NOMO-1 (cell line): Measurements from ENCODE around the gene BRSK2.
"Not testable (repeated sequence)": the region's sequence is repeated elsewhere in the genome, so short reads cannot be mapped to it uniquely, and the experiment has no call there.

Source experiments
- DNase-seq, 2 experiments: peaks; one replicate each; lab custom pipeline; 2025; ENCODE audit not compliant: unreplicated experiment in 2 of 2; lab: John Stamatoyannopoulos, UW

Gene BRSK2

DNA sequence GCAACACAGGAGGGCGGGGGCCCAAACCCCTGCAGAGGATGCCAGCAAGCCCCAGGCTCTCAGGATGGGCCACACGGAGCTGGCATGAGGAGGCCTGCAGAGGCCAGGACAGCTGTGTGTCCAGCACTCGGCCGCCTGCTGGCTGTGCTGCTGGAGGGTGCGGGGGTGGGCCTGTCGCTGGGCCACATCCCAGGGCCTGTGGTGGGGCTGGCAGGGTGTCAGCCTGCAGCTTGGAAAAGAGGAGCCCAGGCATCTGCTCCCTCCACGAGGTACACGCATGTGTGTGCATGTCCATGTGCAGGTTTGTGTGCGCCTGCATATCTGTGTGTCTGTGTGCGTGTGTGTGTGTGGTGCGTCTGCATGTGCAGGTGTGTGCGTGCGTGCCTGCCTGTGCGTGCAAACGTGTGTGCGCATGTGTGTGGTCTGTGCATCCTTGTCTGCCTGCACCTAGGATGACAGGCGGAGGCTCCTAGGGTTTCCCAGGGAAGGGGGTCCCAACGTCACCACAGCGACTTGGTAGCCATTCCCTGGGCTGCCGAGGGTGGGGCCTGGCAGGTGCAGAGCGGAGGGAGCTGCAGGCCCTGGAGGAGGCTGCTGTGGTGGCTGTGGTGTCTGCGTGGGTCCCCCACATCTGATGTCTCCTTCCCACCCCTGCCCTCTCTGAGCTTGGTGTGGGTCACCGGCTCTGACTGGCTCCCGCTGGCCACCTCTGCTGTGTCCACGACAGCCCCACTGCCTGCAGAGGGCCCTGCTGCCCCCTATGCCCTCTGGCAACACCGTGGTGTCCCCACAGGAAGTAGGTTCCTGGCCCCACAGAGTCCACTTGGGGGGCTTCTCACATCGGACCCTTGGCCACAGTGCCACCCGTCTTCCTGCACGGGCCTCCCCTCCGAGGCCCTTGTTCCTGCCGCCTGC, 17.1 kb downstream of the BRSK2 start:
- DNase-seq, result no peak

- no peak for DNase-seq
Measured at GRCh38 chr11:1407668-1408067, 17.9 kb downstream of the BRSK2 start.

- DNase-seq, result no peak
Measured at GRCh38 chr11:1408346-1408745, 18.6 kb downstream of the BRSK2 start.

- no peak for DNase-seq
Measured at GRCh38 chr11:1409108-1409851, 19.5 kb downstream of the BRSK2 start.

DNA sequence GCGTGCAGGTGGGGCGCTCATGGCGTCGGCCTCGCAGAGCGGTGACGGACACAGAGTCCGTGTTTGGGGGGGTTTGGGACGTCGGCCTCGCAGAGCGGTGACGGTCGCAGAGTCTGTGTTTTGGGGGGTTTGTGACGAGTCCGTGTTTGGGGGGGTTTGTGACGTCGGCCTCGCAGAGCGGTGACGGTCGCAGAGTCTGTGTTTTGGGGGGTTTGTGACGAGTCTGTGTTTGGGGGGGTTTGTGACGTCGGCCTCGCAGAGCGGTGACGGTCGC, 20.1 kb downstream of the BRSK2 start:
- not testable (repeated sequence) for DNase-seq

DNA sequence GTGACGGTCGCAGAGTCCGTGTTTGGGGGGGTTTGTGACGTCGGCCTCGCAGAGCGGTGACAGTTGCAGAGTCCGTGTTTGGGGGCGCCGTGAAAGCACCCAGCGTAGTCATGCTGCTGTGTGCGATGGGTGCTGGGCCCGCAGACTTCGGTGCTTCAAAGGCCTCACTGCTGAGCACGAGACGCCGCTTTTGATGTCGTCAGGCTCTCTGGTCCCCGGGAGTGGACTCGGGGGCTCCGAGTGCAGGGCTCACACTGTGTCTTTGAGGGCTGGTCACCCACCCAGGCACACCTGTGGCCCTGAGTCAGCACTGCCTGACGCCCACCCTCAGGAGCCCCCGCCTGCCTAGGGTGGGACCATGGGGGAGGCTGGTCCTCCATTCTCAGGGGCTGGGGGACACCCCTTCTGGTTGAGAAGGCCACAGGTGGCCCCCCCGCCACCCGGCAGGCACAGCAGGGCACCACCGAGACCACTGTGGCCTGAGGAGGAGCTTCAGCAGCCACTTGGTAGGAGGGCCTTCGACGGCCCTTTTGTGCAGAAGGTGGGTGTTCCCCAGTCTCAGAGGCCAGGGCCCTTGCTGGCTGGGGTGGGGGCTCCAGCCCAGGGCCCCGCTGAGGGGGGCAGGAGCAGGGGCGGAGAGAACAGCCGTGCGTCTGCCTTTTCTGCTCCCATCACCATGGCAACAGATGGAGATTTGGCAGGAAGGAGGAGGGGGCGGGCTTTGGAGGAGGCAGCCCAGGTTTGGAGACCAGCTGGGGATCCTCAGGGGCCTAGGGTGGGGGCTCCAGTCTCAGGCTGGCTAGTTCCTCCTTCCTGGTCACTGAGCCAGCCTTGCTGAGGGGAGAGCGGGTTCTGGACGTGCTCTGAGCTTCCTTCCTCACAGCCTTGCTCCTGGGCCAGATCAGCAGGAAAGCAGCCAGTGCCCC, 20.9 kb downstream of the BRSK2 start:
- no peak for DNase-seq

DNA sequence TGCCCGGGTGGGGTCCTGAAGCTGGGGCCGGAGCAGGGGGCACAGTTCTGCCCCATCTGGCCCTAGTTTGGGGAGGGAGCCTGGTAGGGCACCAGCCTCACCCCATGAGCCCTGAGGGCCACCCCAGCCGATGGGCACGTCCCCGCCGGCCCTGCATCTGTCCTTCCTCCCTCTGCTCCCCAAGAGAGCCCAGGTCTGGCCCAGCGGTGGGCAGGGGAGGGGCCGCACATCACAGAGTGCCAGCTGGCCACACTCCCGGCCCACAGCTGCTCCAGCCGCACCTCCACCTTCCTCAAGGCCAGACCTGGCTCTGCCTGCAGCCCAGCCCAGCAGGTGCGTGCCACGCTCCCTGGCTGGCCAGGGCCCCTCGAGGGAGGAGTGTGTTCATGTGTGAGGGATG, 21.6 kb downstream of the BRSK2 start:
- DNase-seq, result no peak

GRCh38 chr11:1411739-1412138, 22.0 kb downstream of the BRSK2 start:
- DNase-seq, result not testable (repeated sequence)

- no peak for DNase-seq
Measured at GRCh38 chr11:1412377-1413095, 22.8 kb downstream of the BRSK2 start.

GRCh38 chr11:1414650-1415049, 24.9 kb downstream of the BRSK2 start:
- DNase-seq, result no peak

DNA sequence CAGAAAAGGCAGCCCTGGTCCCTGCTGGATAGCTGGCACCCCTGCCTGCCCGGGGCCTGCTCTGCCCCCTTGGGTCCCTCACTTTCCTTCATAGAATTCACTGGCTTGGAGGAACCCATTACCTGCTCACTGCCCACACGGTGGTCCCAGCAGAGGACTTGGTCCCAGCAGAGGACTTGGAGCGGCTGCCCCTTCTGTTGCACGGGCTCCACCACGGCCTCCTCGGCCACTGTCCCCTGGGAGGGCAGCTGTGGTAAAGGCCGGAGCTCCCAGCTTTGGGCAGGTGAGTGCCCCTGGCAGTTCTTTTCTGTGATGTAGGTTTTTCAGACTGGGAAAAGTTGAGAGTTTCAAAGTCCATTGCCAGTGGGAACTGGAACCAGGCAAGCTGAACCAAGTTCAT, 25.9 kb downstream of the BRSK2 start:
- DNase-seq, result no peak

DNA sequence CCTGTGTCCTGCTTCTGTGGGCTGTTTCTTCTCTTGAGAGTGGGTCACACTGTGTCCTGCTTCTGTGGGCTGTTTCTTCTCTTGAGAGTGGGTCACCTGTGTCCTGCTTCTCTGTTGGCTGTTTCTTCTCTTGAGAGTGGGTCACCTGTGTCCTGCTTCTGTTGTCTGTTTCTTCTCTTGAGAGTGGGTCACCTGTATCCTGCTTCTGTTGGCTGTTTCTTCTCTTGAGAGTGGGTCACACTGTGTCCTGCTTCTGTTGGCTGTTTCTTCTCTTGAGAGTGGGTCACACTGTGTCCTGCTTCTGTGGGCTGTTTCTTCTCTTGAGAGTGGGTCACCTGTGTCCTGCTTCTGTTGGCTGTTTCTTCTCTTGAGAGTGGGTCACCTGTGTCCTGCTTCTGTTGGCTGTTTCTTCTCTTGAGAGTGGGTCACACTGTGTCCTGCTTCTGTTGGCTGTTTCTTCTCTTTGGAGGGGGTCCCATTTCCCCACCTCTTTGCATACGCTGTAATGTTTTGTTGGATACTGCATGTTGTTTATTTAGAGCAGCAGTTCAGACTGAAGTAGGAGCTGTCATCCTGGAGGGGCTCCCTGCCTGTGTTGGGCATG, 28.6 kb downstream of the BRSK2 start:
- not testable (repeated sequence) for DNase-seq

- no peak for DNase-seq
Measured at GRCh38 chr11:1419811-1420210, 30.1 kb downstream of the BRSK2 start.

- DNase-seq, result no peak
Measured at GRCh38 chr11:1421291-1421690, 31.6 kb downstream of the BRSK2 start.

DNA sequence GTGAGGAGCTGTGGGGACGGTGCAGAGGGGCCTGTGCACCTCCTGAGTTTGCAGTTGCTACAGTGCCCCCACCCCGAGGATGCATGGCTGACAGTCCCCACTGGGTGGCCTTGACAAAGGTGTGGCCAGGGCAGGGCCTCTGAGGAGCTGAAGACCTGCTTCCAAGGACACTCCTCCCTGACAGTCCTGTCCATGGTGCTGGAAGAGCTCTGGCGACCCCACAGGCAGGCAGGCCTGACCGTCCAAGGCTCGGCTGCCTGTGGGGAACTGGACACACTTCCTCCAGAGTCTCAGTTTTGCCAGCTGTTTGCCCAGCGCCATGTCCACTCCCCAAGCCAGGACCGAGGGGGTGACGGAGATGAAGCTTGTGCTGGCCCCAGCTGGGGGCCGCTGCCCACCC, 32.7 kb downstream of the BRSK2 start:
- no peak for DNase-seq

DNA sequence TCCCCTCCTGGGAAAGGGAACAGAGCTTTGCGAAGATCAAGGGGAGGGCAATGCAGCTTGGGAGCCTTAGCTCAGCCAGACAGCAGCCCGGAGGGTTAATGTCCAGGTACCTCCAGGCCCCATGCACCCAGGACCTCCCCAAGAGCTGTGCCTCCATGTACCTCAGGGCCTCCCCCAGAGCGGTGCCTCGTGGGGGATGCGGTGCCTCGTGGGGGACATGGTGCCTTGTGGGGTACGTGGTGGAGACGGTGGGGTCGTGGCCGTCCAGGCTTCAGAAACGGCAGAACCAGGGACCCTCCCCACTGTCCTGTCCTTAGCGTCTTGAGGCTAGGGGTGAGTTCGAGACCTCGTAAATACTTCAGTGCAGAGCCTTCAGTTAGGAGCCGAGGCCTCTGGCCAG, 33.2 kb downstream of the BRSK2 start:
- DNase-seq, result no peak

DNA sequence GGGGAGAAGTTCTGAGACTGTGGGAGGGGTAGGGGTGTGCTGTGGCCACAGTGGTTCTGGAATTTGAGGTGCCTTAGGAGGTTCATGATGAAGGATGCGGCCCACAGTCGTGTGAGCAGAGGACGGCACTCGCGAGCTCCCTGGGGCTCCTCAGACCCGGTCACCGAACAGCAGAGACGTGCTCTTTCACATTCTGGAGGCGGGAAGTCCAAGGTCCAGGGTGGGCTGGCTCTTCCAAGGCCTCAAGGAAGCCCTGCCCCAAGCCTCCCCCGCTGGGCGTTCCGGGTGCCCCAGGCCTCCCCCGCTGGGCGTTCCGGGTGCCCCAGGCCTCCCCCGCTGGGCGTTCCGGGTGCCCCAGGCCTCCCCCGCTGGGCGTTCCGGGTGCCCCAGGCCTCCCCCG, 33.7 kb downstream of the BRSK2 start:
- not testable (repeated sequence) for DNase-seq

GRCh38 chr11:1425006-1425405, 35.3 kb downstream of the BRSK2 start:
- no peak for DNase-seq

DNA sequence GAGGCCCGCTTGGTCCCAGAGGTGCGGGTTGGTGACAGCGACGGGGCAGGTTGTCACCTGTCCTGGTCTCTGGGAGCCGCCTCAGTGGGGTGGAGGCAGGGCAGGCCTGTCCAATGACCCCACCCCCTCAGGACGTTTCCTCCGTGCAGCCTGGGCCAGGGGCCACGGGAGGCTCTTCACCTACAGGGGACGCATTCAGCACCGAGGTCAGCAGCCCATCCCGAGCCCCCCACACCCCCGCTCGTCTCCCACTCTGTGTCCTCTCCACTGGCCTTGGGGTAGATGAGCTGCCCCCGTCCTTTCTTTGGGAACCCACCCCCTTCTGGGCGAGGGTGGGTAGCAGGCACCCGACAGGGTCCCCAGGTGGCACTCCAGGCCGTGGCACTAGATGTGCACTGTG, 35.7 kb downstream of the BRSK2 start:
- DNase-seq, result no peak

DNA sequence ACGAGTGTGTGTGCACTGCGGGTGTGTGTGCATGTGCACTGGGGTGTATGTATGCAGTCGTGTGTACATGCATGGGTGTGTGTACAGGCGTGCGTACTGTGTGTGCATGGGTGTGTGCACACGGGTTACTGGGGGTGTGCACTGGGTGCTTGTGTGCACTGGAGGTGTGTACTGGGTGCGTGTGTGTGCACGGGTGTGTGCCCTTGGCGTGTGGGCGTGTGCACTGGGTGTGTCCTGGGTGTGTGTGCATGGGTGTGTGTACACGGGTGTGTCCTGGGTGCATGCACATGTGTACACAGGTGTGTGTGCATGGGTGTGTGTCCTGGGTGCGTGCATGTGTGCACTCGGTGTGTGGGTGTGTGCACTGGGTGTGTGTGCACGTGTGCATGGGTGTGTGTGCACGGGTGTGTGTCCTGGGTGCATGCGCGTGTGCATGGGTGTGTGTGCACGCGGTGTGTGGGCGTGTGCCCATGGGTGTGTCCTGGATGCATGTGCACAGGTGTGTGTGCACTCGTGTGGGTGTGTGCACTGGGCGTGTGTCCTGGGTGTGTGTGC, 39.1 kb downstream of the BRSK2 start:
- no peak for DNase-seq
